Stimulated activated CD8-positive, alpha-beta memory T cell treated with anti-CD3 and anti-CD28 coated beads, Interleukin-15, amount 100 ng/mL, for 48 hours (primary cell): ENCODE results near the gene MYH11.
"Not testable (repeated sequence)": the region's sequence is repeated elsewhere in the genome, so short reads cannot be mapped to it uniquely, and the experiment has no call there.

Experiments used
- DNase-seq, 2 donors: peaks; one replicate each; pipeline ENCODE4 v3.0.0-alpha.2; 2020; ENCODE audit warnings: low read depth in 2 of 2

The MYH11 gene

DNA sequence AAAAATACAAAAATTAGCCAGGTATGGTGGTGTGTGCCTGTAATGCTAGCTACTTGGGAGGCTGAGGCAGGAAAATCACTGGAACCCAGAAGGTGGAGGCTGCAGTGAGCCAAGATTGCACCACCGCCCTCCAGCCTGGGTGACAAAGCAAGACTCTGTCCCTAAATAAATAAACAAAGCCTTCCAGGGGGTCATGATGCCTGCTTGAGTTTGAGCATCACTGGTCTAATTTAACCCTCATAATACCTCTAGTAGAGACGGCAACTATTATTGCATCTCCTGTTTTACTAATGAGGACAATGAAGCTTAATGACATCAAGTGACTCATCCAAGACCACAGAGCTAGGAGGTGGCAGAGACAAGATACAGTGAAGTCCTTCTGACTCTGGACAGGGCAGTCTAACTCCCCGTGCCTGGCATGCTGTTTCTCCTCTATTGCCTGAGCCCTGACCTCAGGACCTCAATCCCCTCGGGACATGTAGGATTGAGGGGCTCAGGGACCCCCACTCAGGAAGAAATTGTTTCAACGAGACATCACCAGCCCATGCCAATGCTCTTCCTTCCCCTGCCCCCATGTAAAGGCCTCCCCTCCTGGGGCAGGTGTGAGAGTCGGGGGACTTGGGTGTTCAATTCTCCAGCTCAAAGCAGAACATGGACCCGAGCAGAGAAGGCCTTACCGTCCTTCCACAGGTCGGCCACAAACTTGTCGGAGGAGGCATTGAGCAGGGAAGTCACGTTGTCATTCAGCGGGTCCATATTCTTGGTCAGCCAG is 103.9 kb downstream of the MYH11 start:
- no peak for DNase-seq

DNA sequence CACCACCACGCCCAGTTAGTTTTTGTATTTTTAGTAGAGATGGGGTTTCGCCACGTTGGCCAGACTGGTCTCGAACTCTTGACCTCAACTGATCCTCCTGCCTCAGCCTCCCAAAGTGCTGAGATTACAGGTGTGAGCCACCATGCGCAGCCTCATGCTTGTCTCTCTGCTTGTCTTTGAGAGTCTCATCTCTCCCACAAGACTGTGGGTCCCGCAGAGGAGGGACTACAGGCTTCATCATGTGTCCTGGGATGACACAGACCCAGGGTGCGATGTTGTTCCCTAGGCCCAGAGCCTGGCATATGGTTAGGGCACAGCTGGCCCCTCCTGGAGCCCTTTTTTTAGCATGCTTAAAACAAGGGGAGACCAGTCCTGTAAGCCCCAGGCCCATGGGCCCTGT is 104.9 kb downstream of the MYH11 start:
- DNase-seq: no peak

DNA sequence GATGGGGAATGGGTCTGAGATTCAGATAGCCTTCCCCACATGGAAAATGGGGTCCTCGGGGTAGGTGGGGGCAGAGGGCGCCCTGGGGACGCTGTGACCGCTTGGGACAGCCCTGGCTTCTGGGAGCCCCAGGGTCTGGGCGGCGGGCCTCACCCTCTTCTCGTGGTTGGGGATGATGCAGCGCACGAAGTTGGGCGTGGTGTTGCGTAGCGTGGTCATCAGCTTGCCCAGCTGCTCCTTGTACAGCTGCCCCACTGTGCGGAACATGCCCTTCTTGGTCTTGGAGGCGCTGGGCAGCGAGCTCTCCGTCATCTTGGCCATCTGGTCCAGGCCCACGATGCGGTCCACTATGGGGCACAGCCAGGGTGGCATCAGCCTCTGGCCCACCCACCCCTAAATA is 106.8 kb downstream of the MYH11 start:
- DNase-seq: no peak

DNA sequence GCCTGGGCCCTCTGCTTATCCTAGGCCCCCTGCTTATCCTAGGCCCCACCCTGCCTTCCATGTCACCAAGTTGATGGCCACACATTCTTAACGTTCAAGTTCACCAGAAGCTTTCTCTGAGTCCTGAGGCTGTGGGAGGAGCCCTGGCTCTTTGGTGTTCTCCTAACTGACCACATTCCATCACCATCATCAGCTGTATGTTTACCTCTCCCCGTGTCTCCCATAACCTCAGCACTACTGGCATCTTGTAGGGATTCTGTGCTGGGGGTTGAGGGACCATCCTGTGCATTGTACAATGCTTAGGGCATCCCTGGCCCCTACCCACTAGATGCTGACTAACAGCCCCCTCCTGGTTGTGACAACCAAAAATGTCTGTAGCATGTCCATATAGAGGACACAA is 107.5 kb downstream of the MYH11 start:
- DNase-seq: no peak

DNA sequence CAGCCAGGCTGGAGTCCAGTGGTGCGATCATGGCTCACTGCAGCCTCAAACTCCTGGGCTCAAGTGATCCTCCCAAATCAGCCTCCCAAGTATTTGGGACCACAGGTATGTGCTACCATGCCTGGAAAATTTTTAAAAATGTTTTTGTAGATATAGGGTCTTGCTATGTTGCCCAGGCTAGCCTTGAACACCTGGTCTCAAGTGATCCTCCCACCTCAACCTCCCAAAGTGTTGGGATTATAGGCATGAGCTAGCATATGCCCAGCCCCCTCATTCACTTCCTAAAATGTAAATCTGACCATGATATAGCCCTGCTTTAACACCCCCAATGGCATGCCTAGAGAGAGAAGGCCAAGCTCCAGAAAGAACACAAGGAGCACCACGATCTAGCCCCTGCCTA is 108.2 kb downstream of the MYH11 start:
- DNase-seq: no peak

DNA sequence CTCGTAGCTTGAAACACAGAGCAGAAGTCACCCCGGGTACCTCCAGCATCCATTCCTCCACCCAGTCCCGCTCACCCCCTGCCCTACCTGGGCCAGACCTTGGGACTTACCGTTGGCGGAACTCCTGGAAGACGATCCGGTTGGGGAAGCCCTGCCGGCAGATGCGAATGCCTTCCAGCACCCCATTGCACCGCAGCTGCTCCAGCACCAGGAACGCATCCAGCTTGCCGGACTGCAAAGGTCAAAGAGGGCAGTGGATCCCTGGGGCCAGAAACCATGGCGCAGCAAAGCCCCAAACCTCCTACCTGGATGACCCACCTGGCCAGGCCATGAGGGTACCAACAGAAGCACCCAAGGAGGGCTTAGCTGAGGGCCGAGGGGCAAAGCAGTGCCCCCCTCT is 108.9 kb downstream of the MYH11 start:
- no peak for DNase-seq

DNA sequence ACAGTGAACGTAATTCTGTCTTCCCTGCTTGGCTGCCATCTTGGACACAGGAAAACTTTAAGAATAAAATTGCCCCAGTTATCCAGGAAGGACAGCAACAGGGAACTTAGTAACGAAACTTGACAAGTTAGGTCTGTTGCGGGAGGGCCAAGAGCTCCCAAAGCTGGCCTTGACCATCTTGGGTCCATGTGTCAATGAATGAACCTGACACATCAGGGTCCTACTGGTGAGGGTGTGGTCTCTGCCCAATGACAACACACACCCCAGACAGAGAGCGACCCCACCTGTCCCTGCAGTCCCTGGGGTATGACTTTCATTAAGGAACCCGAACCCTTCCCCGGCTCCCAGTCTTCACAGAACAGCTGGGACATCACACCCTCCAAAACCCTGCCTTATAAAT is 110.5 kb downstream of the MYH11 start:
- no peak for DNase-seq

DNA sequence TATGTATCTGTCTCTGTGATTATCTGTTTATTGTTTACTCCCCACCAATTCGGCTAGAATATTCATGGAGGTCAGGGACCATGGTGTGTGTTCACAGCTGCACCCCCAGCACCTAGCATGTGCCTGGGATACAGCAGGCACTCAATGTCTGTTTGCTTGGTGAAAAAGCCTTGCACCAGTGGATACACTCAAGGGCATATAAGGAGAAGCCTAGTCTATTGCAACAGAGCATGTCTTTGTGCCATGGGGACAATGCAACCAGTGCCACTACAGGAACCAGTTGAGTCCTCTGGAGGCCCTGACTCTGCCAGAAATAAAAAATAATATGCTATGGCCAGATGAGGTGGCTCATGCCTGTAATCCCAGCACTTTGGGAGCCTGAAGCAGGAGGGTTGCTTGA is 113.2 kb downstream of the MYH11 start:
- no peak for DNase-seq

DNA sequence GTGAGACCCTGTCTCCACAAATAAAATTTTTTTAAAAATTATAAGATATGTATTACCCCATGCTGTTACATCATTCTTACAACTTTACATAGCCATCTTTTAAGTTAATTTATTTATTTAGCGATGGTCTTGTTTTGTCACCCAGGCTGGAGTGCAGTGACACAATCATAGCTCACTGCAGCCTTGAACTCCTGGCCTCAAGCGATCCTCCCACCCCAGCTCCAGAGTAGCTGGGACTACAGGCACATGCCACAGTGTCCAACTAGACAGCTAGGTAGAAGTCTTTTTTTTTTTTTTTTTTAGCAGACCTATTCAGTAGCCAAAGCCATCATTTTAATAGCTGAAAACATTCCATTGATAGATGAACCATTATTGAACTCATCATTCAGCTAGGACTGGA is 114.1 kb downstream of the MYH11 start:
- no peak for DNase-seq

DNA sequence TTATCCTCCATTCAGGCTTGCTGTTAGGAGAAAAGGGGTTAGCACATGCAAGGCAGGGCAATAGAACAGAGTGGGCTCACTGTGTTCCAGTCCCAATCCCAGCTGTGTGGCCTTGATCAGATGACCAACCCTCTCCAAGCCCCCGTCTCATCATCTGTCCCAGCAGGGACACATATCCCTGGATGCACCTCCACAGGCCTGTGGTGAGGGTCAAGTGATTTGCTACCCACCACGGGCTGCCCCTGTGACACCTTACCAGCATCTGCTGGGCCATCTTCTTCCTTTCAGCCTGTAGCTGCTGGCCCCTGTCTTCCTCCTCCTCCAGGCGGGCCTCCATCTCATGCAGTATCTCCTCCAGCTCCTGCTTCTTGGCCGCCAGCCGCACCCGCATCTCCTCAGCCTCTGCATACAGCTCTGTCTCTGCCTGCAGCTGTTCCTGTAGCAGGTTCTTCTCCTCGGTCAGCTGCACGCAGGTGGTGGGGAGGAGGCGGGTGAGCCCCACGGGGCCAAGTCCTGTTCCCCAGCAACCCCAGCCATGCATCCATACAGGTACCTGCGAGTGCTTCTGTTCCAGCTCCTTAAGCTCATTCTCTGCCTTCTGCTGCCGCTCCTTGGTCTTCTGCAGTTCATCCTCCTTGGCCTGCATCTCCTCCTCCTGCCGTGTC is 115.5 kb downstream of the MYH11 start:
- no peak for DNase-seq

DNA sequence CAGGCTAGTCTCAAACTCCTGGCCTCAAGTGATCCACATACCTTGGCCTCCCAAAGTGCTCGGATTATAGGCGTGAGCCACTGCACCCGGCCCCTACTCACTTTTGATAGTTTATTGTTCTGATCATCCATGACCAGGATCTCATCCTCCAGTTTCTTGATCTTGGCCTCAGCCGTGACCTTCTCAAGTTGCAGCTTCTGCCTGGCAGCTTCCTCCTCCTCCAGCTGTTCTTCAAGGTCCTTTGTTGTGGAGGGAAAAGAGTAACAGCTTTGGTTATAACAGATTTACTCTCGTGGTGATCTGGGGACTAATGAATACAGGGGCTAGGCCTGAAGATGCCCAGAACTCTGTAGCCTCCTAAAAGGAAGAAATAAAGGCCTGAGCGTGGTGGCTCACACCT is 116.9 kb downstream of the MYH11 start:
- no peak for DNase-seq

DNA sequence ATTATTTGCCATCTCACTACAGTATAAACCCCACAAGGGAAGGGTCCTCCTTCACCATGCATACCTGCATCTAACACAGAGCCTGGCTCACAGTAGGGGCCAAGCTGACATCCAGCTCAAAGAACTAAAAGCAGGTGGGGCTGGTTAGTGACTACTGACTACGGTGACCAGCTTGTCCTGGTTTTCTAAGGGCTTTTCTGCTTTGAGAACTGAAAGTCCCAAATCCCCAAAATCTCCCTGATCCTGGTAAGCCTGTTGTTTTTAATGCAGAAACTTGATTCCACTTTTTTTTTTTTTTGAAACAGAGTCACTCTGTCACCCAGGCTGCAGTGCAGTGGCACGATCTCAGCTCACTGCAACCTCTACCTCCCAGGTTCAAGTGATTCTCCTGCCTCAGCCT is 117.4 kb downstream of the MYH11 start:
- DNase-seq: no peak

DNA sequence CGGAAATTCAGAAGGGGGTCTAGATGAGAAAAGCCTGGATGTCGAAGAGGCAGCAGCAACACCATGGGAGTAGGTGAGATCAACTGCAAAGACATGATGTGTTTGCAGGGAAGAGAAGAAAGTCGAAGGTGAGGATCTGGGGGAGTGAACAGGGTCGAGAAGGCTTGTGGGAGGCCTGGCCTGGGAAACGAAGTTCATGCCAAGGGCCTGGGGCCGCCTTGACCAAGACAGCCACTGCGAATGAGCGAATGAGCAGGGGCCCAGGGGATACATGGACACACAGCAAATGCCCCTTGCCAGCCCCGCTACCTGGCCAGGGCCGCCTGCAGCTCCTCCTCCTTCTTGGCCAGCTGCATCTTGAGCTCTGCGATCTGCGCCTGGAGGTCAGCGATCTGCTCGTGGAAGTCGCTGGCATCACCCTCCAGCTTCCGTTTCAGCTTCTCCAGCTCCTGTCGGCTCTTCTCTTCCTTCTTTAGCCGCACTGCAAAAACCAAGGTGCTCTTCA is 119.6 kb downstream of the MYH11 start:
- no peak for DNase-seq

DNA sequence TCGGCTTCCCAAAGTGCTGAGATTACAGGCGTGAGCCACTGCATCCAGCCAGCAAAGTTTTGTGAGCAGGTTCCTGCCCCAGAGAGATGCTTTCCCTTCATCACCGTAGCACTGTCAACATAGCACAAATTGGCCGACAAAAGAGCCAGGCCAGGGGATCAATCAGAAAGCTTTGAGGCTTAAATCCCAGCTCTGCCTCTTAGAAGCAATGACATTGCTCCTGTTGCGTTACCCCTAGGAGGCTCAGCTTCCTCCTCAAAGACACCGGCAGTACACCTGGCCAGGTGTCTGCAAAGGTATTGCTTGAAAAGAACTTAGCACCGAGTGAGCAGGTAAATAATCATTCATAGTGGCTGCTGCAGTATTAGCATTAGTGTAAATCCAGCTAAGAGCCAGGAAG is 120.3 kb downstream of the MYH11 start:
- DNase-seq: no peak

DNA sequence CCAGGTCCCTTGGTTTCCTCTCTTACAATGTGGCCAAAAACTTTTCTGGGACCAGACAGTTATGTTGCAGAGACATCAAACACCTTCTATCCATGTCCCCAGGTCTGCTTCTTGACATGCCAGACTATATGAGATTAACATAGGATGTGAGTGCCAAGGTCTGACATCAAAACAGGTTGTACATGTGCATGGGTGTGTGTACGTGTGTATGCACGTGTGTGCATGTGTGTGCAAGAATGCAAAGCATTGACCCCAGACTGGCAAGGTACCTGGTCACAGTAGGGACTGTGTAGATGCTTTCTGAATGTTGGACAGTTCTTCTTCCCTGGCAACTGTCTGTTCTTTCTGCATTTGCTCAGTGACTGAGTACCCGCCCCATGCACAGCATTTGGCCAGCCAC is 121.2 kb downstream of the MYH11 start:
- no peak for DNase-seq

DNA sequence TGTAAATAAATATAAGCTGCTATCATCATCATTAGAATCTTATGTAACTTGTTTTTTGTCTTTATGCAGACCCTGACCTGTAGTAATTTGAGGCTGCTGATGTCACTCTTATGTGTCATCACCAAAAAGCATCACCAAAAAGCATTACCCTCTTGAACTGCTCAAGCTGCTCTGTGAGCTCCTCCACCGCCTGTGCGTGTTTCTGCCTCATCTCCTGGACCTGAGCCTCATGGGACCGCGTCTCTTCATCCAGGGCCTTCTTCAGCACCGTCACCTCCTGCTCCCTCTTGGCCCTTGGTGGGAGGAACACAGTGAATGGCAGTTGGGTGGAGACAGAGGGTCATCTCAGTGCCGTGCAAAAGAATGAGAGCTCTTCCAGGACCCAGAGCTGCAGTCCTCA is 124.4 kb downstream of the MYH11 start:
- DNase-seq: no peak

DNA sequence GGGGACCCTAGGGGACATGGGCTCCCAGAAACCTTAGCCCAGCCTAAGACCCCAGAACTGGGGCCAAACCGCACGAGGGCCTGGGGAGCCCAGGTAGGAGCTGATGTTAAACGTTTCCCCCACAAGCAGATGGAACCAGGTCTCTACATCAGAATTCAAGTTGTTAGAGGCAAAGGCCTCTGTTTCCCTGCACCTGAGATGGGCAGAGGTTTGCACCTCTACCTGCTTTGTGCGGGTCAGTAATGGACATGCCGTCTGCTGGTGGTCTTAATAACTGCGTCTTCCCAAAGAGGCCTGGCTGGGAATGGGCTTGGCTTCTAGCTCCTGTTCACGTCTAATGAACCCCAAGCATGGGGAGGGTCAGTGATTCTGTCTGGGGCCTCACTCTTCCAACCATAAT is 127.7 kb downstream of the MYH11 start:
- no peak for DNase-seq

DNA sequence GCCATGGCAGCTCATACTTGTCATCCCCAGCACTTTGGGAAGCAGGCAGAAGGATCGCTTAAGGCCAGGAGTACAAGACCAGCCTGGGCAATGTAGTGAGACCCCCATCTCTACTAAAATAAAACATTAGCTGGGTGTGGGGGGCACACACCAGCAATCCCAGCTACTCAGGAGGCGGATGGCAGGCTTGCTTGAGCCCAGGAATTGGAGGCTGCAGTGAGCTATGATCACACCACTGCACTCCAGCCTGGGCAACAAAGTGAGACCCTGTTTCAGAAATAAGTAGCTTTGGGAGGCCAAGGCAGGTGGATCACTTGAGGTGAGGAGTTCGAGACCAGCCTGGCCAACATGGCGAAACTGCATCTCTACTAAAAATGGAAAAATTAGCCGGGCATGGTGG is 129.1 kb downstream of the MYH11 start:
- not testable (repeated sequence) for DNase-seq

DNA sequence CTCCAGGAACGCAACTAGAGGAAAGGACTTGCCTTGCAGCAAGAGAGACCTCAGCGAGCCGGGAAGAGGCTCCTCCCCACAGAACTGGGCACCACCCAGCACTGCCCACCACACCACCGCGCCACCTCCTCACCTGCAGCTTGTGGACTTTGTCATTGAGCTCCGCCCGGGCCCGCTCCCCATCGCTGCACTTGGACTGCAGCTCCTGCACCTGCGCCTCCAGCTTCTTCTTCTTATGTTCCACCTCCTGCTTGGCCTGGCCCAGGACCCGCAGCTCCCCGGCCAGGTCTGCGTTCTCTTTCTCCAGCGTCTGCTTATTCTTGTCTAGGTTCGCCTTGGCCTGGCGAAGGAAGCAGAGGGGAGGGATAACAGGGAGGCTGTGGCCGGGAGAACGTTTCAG is 130.1 kb downstream of the MYH11 start:
- no peak for DNase-seq

DNA sequence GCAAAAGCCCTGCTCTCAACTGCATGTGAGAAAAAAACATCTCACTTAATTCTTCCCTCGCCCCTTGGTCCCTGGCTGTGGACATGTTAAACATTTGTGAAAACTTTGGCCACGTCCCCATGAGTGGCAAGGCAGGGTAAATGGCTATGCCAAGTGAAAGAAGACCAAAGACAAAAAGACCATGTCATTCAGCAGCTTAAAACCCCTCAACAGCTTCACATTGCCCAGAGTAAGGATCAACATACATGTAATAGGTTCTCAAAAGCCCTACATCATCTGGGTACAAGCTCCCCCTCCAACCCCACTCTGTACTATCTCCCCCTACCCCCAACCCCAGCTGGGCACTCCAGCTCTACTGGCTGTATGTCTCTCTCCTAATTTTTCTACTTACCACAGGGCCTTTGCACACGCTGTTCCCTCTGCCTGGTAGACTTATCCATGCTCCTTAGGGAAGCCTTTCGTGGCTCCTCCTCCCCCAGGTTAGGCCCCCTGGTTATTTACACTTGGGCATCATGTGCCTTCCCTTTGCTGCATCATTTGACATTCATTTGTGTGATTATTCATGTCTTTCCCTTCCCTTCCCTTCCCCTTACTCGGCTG is 131.1 kb downstream of the MYH11 start:
- DNase-seq: no peak

DNA sequence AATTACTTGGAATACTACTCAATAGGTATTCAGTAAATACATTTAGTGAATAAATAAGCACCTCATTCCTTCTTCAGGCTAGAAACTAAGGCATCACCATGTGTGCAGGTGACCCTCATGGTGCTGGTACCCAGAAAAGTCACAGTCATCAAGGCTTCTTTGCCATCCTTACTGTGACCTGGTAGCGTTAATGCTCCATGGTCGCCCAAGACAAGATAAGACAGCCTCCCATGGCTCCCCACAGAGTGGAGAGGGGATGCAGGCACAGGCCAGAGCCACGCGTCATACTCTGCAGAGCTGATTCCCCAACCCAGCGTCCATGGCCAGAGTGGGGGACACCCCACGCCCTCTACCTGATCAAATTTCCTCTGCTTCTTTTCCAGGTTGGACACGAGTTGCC is 133.0 kb downstream of the MYH11 start:
- no peak for DNase-seq

DNA sequence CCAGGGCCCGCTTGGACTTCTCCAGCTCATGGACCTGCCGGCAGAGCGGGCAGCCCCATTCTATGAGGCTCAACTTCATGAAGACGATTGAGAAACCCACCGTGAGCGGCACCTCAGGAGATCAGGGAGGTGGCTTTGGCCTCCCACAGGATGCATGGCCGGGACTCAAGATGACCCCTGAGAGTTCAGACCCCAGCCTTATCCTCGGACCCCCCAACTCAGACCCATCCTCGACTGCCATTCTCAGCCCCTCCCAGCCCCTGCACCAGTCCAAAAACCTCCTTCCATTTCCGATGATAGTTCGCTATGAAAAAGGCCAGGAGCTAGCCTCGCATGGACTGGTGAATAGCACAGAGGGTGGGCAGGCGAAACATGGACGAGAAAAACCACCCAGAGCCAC is 135.8 kb downstream of the MYH11 start:
- DNase-seq: no peak
